Esophagus muscularis mucosa (tissue), 4 donors: ENCODE data around the gene TSPAN5.

Experiments
- CTCF ChIP-seq, 3 experiments: fragments of 200-600 bp in 2 of 3; fragments of 450-650 bp in 1 of 3; sonication (generic) in 2 of 3; IDR thresholded peaks; one replicate each; pipeline ENCODE4 v1.5.1; 2017 to 2019; ENCODE audit warnings: antibody characterized with exemption in 3 of 3, mild to moderate bottlenecking in 2 of 3, moderate library complexity in 1 of 3
- EP300 ChIP-seq: sonication (generic); formaldehyde crosslinking; IDR thresholded peaks from one replicate; pipeline ENCODE4 v1.6.1; 2017; ENCODE audit warnings: antibody characterized with exemption
- POLR2A ChIP-seq: fragments of 450-650 bp; IDR thresholded peaks from one replicate; pipeline ENCODE4 v1.6.1; 2017; ENCODE audit warnings: antibody characterized with exemption, moderate library complexity, mild to moderate bottlenecking, low read depth
- POLR2AphosphoS5 ChIP-seq, 2 donors: sonication (generic); formaldehyde crosslinking; IDR thresholded peaks; one replicate each; pipeline ENCODE4 v1.6.1; 2017; ENCODE audit warnings: antibody characterized with exemption in 2 of 2

- TF ChIP-seq CTCF (IDR thresholded peaks at IDR 0.05) (no peak), POLR2A (no peak), POLR2AphosphoS5 (IDR thresholded peaks at IDR 0.05) (no peak), EP300 (no peak)
These were observed 142.4 kb downstream of the TSPAN5 start for GRCh38 chr4:98516042-98516440.
